Measurements from ENCODE around the gene GRIK4.

GRCh38 chr11:120675171-120675570 lies 163.6 kb downstream of the GRIK4 start:
- TF ChIP-seq CTCF (conservative IDR thresholded peaks at IDR 0.05; ENCODE audit: low read depth, low read length): no peak
- TF ChIP-seq RFX5 (IDR thresholded peaks at IDR 0.05; ENCODE audit: low read depth, low read length): no peak
- TF ChIP-seq POLR2A (IDR thresholded peaks at IDR 0.05; ENCODE audit: low read depth, low read length): no peak
- no peak for TF ChIP-seq CEBPB (IDR thresholded peaks at IDR 0.05; ENCODE audit: low read depth, low read length)
- no peak for TF ChIP-seq RCOR1 (IDR thresholded peaks at IDR 0.05; ENCODE audit: insufficient replicate concordance, low read length)
- no peak for TF ChIP-seq MAZ (IDR thresholded peaks at IDR 0.05; ENCODE audit: borderline replicate concordance, low read depth, low read length)
- no peak for TF ChIP-seq USF2 (IDR thresholded peaks at IDR 0.05; ENCODE audit: low read depth, low read length)
